ENCODE results near the gene SNX33.
"Not testable (repeated sequence)": the region's sequence is repeated elsewhere in the genome, so short reads cannot be mapped to it uniquely, and the experiment has no call there.

SNX33 gene

DNA sequence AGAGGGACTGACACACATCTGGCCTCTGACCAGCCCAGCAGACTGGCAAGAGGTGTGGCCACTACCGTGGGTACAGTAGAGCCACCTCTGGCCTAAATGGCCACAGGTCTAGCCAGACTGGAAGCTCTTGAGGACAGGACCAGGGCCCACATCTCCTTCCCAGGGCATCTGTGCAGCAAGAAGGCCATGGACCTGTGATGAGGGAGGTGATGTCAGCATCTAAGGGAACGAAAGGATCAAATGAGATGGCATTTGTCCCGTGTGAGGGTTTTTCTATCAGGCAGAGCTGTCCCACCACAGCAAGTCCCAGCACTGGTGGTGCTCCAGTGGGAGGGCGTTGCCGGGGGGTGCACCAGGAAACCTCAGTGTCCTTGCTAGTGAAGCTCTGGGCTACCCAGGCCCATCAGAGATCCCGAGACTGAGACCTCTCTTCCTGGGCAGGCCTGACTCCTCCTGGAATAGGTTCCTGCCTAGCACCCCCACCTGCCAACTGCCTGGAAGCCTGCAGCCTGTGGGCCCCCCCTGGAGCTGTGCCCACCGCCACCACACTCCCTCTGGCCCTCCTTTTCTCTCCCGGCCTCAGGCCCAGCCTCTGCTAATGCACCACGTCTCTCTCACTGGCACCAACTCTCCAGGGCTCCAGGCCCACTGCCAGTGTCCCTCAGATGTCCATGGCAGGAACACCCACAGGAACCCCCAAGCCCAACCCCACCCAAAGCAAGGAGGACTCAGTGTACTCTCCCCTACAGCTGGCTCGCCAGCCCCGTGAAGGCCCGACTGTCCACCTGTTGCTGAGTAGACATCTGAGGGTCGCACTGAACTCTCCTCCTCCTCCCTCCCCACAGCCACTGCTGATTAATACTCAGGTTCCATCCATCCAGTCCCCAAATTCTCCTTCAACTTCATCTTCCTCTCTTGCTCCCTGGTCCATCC, 53.6 kb downstream of the SNX33 start:
- DNase-seq, H3K4me3 Mint-ChIP-seq, H3K36me3 Mint-ChIP-seq, H3K27ac Mint-ChIP-seq, H3K9me3 Mint-ChIP-seq, H3K4me1 Mint-ChIP-seq: not testable (repeated sequence)
- peaks cover 30% of the 10 kb centered on the region for H3K27me3 Mint-ChIP-seq
- CTCF ChIA-PET: interaction anchor here (1.1 kb wide), 1 partner anchor 101 kb away, joined by 3 read pairs; no protein-coding TSS in a partner anchor

DNA sequence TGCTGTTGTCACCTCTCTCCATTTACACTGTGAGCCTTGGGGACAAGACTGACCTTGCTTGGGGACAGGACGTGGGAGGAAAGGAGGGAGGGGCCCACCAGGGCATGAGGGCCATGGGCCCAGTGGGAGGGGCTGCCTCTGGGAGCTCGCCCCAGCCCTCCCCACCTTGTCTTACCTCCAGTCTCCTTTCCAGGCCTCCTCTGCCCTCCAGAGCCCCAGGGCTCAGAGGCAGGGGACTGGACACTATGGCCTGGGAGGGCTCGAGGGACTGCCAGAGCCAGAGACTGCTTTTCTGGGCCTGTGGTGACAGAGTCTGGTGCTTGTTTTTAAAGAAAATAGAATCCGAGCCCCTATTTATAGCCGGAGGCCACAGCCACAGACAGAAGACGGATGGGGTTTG, 54.7 kb downstream of the SNX33 start:
- CTCF ChIA-PET: no interaction called here
- Mint-ChIP-seq H3K9me3 (no peaks in the 10 kb centered on the region), H3K4me1 (peaks cover 4% of the 10 kb centered on the region), H3K36me3 (no peaks in the 10 kb centered on the region), H3K4me3 (no peak overlapping the region), H3K27ac (no peak overlapping the region), H3K27me3 (peaks cover 30% of the 10 kb centered on the region)
- DNase-seq: no peak

- H3K9me3 Mint-ChIP-seq, H3K27ac Mint-ChIP-seq, DNase-seq, H3K36me3 Mint-ChIP-seq, CTCF ChIA-PET, H3K4me3 Mint-ChIP-seq, H3K4me1 Mint-ChIP-seq: not testable (repeated sequence)
- peaks cover 20% of the 10 kb centered on the region for H3K27me3 Mint-ChIP-seq
These were observed 55.9 kb downstream of the SNX33 start for GRCh38 chr15:75703440-75704262.

DNA sequence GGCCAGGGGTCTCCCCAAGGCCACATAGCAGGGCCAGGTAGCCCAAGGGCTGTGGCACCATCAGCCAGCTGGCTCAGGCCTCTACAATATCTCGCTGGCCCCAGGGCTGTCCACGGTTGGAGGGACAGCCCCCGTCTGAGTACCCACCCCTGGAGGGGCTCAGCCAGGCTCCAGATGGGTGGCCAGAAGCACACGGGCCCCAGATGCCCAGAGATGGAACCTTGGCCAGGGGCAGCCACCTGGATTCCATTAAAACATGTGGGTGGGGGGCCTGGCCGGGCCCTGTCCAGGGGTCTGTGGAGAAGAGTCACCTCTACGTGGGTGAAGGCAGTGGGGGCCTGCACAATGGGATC, 56.5 kb downstream of the SNX33 start:
- CTCF ChIA-PET: no interaction called here
- no peak overlapping the region for H3K4me3 Mint-ChIP-seq
- DNase-seq: no peak
- H3K27ac Mint-ChIP-seq: no peak overlapping the region
- peaks cover 3% of the 10 kb centered on the region for H3K4me1 Mint-ChIP-seq
- no peaks in the 10 kb centered on the region for H3K36me3 Mint-ChIP-seq
- H3K27me3 Mint-ChIP-seq: peaks cover 15% of the 10 kb centered on the region
- H3K9me3 Mint-ChIP-seq: no peaks in the 10 kb centered on the region

DNA sequence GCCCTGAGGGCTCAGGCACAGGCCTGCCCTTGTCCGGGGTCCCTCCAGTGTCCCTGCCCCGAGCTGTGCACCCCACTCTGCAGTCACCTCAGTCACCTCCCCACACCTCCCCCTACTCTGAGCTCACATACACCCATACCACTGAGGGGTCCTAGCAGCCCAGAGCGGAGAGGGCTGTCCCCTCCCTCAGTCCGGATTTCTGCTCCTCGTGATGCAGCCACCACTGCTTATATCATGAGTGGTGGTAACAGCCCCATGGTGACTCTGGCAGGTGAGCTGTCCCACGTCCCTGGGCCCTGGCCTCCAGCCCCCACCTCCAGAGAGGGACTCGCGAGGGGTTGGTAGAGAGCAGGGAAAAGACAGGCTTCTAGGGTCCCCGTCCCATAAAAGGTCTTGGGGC, 56.9 kb downstream of the SNX33 start:
- no peaks in the 10 kb centered on the region for H3K4me1 Mint-ChIP-seq
- no peak overlapping the region for H3K4me3 Mint-ChIP-seq
- peaks cover 11% of the 10 kb centered on the region for H3K27me3 Mint-ChIP-seq
- CTCF ChIA-PET: no interaction called here
- no peaks in the 10 kb centered on the region for H3K9me3 Mint-ChIP-seq
- no peaks in the 10 kb centered on the region for H3K36me3 Mint-ChIP-seq
- DNase-seq: no peak
- H3K27ac Mint-ChIP-seq: no peak overlapping the region

DNA sequence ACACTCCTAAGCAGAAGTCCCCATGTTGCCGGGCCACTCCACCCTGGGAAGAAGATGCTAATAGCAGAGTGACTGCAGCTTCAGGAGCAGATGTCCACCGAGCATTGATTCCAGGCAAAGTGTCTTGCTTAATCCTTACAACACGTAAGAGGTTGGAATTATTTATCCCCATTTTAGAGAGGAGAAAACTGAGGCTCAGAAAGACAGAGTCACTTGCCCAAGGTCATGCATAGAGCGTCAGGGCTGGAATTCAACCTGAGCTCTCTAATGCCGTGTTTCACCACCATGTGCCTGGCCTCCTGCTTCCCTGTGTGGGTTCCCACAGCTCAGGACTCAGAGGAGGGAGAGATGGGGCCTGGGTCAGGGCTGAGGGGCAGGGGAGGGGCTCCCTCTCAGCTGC, 57.7 kb downstream of the SNX33 start:
- H3K9me3 Mint-ChIP-seq, H3K4me1 Mint-ChIP-seq, H3K4me3 Mint-ChIP-seq, H3K27me3 Mint-ChIP-seq, CTCF ChIA-PET, H3K36me3 Mint-ChIP-seq, DNase-seq, H3K27ac Mint-ChIP-seq: not testable (repeated sequence)

GRCh38 chr15:75705854-75706681, 58.4 kb downstream of the SNX33 start:
- Mint-ChIP-seq H3K4me1 (no peaks in the 10 kb centered on the region), H3K36me3 (no peaks in the 10 kb centered on the region), H3K27me3 (no peaks in the 10 kb centered on the region), H3K27ac (no peak overlapping the region), H3K4me3 (no peak overlapping the region), H3K9me3 (no peaks in the 10 kb centered on the region)
- no peak for DNase-seq
- CTCF ChIA-PET: no interaction called here

DNA sequence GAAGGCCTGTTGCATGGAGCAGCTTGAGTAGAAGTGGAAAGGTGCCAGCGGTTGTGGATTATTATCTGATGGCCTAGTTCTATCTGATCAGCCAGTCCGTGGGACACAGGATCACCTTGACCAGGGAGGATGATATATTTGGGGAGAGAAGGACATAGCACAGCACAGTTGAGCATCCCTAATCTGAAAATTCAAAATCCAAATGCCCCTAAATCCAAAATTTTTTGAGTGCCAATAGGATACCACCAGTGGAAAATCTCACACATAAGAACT, 58.9 kb downstream of the SNX33 start:
- CTCF ChIA-PET: no interaction called here
- no peaks in the 10 kb centered on the region for H3K9me3 Mint-ChIP-seq
- DNase-seq: no peak
- H3K4me3 Mint-ChIP-seq: no peak overlapping the region
- H3K4me1 Mint-ChIP-seq: no peaks in the 10 kb centered on the region
- peaks cover 3% of the 10 kb centered on the region for H3K27me3 Mint-ChIP-seq
- no peak overlapping the region for H3K27ac Mint-ChIP-seq
- H3K36me3 Mint-ChIP-seq: no peaks in the 10 kb centered on the region

DNA sequence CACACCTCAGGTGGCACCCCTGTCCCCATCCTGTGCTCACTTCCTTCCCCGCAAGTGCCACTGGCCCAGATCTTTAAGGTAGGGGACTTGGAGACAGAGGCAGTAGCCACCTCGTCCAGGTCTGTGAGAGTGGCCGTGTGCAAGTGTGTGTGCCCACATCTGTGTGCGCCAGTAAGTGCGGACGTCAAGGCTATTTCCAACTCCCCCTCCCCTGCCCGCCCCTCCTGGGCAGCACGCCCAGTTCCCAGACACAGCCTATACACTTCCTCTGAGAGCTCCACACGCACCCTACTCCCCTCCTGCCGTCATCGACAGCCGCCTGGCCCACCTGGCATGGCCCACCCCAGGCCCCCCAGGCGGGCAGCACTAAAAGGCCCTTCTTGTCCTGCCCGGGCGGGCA, 61.7 kb downstream of the SNX33 start:
- not testable (repeated sequence) for H3K4me1 Mint-ChIP-seq, H3K27ac Mint-ChIP-seq, H3K9me3 Mint-ChIP-seq, H3K36me3 Mint-ChIP-seq, H3K4me3 Mint-ChIP-seq, DNase-seq
- CTCF ChIA-PET: interaction anchor here (1.7 kb wide), 1 partner anchor 93 kb away, joined by 6 read pairs; no protein-coding TSS in a partner anchor
- peaks cover 32% of the 10 kb centered on the region for H3K27me3 Mint-ChIP-seq

DNA sequence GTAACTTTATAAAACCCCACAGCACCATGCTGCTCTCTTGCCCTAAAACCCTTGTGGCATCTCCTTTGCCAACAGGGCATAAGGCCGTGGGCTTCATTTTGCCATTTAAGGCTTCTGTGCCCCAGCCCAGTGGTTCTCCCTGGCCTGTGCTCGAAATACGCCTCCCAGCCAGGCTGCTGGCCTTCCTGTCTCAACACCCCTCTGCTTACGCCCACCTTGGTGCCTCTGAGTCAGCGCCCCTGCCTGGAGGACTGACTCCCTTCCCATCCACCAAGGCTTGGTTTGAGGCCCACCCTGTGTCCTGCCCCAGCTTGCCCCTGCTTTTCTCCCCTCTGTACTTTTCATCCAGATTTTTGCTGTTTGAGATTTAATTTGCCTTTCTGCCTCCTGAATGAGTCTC, 63.2 kb downstream of the SNX33 start:
- H3K9me3 Mint-ChIP-seq, DNase-seq, H3K4me1 Mint-ChIP-seq, H3K4me3 Mint-ChIP-seq, CTCF ChIA-PET, H3K36me3 Mint-ChIP-seq, H3K27ac Mint-ChIP-seq: not testable (repeated sequence)
- H3K27me3 Mint-ChIP-seq: peaks cover 43% of the 10 kb centered on the region

GRCh38 chr15:75711495-75711894, 63.8 kb downstream of the SNX33 start:
- CTCF ChIA-PET, H3K4me1 Mint-ChIP-seq, H3K9me3 Mint-ChIP-seq, H3K27ac Mint-ChIP-seq, H3K36me3 Mint-ChIP-seq, H3K4me3 Mint-ChIP-seq, DNase-seq: not testable (repeated sequence)
- peaks cover 43% of the 10 kb centered on the region for H3K27me3 Mint-ChIP-seq

Data from activated naive CD4-positive, alpha-beta T cell treated with anti-CD3 and anti-CD28 coated beads, Interleukin-2, amount 10 ng/mL, durations not matched to agents 7 days and 5 days (primary cell).